AG09309 (cell line): ENCODE data around the gene C2.

Experiments used
- DNase-seq: peaks from one replicate; pipeline ENCODE4 v3.0.0-alpha.2; 2010; ENCODE audit warnings: low read depth
- H3K4me3 ChIP-seq: 2 replicates; pipeline ENCODE4 v1.5.1; 2011; ENCODE audit warnings: mild to moderate bottlenecking, low read depth, low read length, moderate library complexity; ENCODE audit not compliant: control insufficient read depth
- CTCF ChIP-seq: IDR thresholded peaks from 2 replicates; pipeline ENCODE4 v1.5.1; 2011; ENCODE audit warnings: mild to moderate bottlenecking, low read depth, low read length, inconsistent platforms; ENCODE audit not compliant: insufficient read depth, control insufficient read depth; ENCODE audit errors: missing control alignments

Gene C2

GRCh38 chr6:31915351-31915750, 12.2 kb upstream of the C2 start:
- no peak for TF ChIP-seq CTCF
- no peak overlapping the region for H3K4me3 ChIP-seq
- no peak for DNase-seq

- TF ChIP-seq CTCF = no peak
- DNase-seq = no peak
- no peak overlapping the region for H3K4me3 ChIP-seq
Observed at GRCh38 chr6:31915756-31916155, 11.8 kb upstream of the C2 start.

DNA sequence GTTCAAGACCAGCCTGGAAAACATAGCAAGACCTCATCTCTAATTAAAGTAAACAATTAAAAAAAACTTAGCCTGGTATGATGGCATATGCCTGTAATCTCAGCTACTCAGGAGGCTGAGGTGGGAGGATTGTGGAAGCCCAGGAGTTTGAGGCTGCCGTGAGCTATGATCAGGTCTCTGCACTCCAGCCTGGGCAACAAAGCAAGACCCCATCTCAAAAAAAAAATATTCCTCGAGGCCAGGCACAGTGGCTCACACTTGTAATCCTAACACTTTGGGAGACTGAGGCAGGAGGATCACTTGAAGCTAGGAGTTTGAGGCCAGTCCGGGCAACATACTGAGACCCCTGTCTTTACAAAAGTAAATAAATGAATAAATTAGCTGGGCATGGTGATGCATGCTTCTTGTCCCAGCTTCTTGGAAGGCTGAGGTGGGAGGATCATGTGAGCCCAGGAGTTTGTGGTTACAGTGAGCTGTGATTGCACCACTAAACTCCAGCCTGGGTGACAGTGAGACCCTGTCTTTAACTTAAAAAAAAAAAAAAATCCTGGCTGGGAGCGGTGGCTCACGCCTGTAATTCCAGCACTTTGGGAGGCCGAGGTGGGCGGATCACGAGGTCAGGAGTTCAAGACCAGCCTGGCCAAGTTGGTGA, 9.3 kb upstream of the C2 start:
- TF ChIP-seq CTCF = no peak
- DNase-seq = no peak
- H3K4me3 ChIP-seq = no peak overlapping the region

DNA sequence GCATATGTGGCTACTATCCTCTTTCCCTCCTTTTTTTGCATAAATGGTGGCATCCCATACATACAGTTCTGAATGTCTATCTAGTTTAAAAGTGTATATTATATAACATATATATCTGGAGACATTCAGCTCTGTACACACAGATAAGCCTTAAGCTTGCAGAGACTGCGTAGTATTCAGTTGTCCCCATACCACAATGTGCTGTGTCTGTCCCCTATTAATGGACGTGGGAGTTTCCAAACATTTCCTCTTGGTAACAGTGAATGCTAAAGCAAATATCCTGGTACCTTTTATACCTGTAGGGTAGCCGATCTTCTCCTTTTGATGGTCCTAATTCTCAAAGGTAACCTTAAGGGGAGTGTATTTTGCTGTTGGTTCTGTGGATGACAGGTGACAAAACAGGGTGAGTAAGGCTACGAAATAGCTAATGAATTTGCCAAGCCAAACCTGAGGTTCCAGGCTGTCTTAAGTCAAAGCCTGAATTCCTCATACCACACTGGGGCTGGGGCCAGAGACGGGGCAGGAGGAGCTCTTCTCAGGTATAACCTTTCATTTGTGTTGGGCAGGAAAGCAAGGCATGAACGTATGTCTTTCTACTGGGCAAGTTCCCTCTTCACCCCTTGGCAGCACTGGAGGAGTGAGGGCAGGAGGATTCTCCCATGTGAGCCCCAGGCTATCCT, 7.8 kb upstream of the C2 start:
- TF ChIP-seq CTCF = no peak
- H3K4me3 ChIP-seq = no peak overlapping the region
- no peak for DNase-seq

GRCh38 chr6:31920811-31921210, 6.7 kb upstream of the C2 start:
- no peak for DNase-seq
- TF ChIP-seq CTCF = no peak
- no peak overlapping the region for H3K4me3 ChIP-seq

- no peak for TF ChIP-seq CTCF
- no peak overlapping the region for H3K4me3 ChIP-seq
- no peak for DNase-seq
Observed at GRCh38 chr6:31922942-31923341, 4.6 kb upstream of the C2 start.
